ENCODE measurements around the gene ROPN1L. TPM values are rescaled to one million over a fixed set of nuclear protein-coding genes. Genes with fewer than 3 reads are reported as not detected.

ROPN1L gene
- total and polyA plus RNA-seq, 2 of the 8 experiments (the other 6 are each of a cell fraction or from before 2014, with no cell fraction given) = 0.24 to 0.73 TPM

DNA sequence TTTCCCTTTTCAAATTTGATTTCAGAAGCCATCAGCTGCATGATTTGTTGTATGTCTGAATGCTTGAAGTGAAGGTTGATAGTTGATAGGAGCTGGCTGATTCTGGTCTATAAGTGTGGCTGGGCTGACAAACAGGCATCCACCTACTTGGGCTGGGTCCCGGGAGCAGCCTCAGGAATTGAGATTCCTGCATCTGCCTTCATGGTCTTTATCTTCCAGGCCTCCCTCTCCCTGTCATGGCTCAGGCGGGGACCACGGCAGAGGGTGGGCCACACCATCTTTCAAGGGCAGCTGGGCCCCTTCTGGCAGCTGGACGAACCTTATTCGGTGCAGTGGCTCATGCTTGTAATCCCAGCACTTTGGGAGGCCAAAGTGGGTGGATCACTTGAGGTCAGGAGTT, 55.9 kb downstream of the ROPN1L start (continued):
- no peak for TF ChIP-seq BACH1 (IDR thresholded peaks at IDR 0.05; ENCODE audit: low read length)
- TF ChIP-seq KDM1A (IDR thresholded peaks at IDR 0.05; ENCODE audit: borderline replicate concordance, low read length) = no peak
- TF ChIP-seq GABPA (IDR thresholded peaks at IDR 0.05; ENCODE audit: borderline replicate concordance, insufficient read depth, low read length) = no peak
- TF ChIP-seq EP300 (IDR thresholded peaks at IDR 0.05; ENCODE audit: borderline replicate concordance in 1 of 2, low read depth in 2 of 2, low read length in 2 of 2) = no peak
- no peak for TF ChIP-seq ZNF274 (IDR thresholded peaks at IDR 0.05; ENCODE audit: borderline replicate concordance, extremely low read depth, low read length)
- no peak for TF ChIP-seq SUZ12 (IDR thresholded peaks at IDR 0.05; ENCODE audit: low read length)
- no peak for TF ChIP-seq CTBP2 (IDR thresholded peaks at IDR 0.05; ENCODE audit: borderline replicate concordance, insufficient read depth, insufficient read length, low read length)
- TF ChIP-seq YY1 (IDR thresholded peaks at IDR 0.05; ENCODE audit: low read depth, low read length) = no peak

Measured in H1 (cell line).